Fibroblast of pulmonary artery (primary cell): ENCODE data around the gene P2RX6.

Experiments
- DNase-seq: peaks from one replicate; pipeline ENCODE4 v3.0.0-alpha.2; 2010; ENCODE audit warnings: low read depth
- H3K4me3 ChIP-seq: replicated peaks from 2 replicates; pipeline ENCODE4 v1.5.1; 2011; ENCODE audit warnings: low read depth, mild to moderate bottlenecking, control low read depth, low read length, moderate library complexity
- TF ChIP-seq, protein P1 (sequence below): IDR thresholded peaks from 2 replicates; pipeline ENCODE4 v1.5.1; 2011; ENCODE audit warnings: mild to moderate bottlenecking, control low read depth, low read length, inconsistent platforms; ENCODE audit errors: missing control alignments

Gene P2RX6

DNA sequence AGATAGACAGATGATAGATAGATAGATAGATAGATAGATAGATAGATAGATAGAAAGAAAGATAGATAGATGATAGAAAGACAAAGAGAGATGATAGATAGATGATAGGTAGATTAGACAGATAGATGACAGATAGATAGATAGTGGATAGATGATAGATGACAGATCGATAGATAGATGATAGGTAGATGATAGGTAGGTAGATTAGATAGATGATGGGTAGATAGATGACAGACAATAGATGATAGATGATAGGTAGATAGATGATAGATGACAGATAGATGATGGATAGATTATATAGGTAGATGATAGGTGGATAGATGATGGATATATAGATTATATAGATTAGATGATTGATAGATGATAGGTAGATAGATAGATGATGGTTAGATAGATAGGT is 28.6 kb upstream of the P2RX6 start:
- TF ChIP-seq, protein P1, sequence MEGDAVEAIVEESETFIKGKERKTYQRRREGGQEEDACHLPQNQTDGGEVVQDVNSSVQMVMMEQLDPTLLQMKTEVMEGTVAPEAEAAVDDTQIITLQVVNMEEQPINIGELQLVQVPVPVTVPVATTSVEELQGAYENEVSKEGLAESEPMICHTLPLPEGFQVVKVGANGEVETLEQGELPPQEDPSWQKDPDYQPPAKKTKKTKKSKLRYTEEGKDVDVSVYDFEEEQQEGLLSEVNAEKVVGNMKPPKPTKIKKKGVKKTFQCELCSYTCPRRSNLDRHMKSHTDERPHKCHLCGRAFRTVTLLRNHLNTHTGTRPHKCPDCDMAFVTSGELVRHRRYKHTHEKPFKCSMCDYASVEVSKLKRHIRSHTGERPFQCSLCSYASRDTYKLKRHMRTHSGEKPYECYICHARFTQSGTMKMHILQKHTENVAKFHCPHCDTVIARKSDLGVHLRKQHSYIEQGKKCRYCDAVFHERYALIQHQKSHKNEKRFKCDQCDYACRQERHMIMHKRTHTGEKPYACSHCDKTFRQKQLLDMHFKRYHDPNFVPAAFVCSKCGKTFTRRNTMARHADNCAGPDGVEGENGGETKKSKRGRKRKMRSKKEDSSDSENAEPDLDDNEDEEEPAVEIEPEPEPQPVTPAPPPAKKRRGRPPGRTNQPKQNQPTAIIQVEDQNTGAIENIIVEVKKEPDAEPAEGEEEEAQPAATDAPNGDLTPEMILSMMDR: no peak
- no peak overlapping the region for H3K4me3 ChIP-seq
- DNase-seq: no peak

DNA sequence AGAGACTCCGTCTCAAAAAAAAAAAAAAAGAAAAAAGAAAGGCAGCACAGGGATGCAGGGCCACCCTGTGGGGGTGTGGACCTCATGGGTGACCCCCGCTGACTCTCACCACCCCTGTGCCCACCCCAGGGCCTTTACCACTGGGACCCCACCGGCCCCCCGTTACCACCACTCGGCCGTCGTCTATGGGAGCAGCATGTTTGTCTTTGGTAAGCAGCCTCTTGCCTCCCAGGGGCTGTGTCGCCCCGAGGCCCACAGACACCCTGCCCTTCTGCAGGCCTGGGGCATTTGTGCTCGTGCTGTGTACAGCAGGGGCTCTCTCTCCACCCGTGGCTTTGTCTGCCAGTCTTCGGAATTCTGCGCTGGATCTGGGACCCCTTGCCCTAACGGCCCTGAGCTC is 27.6 kb upstream of the P2RX6 start:
- TF ChIP-seq, protein P1: no peak
- H3K4me3 ChIP-seq: no peak overlapping the region
- no peak for DNase-seq

DNA sequence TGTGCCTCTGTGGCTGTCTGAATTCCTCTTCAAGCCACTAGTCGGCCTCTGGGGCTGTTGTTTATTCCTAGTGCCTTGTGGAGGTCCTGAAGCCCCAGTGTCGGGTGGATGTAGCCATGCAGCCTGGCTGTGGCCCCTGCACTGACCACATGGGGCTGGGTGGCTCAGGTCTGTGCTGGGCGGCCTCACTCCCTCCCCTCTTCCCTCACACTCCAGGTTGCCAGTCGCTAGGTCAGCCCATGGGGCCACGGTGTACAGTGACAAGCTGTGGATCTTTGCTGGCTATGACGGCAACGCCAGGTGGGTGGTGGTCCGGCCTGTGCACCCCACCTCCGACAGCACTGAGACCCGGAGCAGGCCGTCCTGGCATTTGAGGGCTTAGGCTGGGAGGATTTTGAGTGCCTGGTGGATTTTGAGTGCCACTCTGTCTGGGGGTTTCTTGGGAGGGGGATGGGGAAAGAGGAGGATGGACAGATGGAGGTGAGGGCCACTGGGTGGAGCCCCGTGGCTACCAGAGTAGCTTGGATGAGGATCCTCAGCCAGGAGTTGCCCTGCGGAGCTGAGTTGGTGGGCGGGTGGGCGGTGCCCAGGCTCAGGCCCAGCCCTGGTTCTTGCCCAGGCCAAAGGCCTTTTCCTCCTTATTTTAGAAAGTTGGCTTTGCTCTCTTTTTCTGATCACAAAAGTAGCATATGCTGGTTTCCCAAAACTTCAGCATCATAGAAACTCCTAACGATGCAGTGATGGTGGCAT is 26.2 kb upstream of the P2RX6 start:
- DNase-seq: no peak
- TF ChIP-seq, protein P1: no peak
- H3K4me3 ChIP-seq: no peak overlapping the region

DNA sequence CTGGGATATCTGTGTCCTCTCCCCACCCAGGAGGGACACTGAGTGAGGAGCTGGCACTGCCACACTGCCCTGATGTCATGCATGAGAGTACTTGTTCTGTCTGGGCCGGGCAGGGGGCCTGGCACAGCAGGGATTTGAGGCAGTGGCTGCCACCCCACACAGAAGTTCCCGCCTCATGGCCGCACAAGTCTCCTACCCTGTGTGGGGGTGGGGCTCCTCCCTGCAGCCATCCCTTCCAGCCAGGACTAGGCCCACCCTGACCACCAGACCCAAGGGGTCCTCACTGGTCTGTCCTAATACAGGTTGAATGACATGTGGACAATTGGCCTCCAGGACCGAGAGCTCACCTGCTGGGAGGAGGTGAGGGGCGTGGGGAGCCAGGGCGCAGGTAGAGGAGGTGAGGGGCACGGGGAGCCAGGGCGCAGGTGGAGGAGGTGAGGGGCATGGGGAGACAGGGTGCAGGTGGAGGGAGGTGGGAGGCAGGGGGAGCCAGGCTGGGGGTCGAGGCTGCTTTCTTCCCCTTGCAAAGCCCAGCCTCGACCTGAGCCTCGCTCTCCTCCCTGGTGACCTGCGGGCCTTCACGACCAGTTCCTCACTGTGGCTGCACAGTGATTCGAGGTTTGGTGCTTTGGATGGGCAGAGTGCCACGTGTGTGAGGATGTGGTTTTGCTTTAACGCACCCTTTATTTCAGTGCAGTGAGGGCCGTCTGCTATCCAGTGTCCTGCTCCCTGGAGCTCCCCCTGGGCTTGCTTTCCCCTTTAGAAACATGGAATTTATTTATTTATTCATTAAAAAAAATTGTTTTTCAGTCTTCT is 25.4 kb upstream of the P2RX6 start:
- no peak for DNase-seq
- TF ChIP-seq, protein P1: no peak
- no peak overlapping the region for H3K4me3 ChIP-seq

DNA sequence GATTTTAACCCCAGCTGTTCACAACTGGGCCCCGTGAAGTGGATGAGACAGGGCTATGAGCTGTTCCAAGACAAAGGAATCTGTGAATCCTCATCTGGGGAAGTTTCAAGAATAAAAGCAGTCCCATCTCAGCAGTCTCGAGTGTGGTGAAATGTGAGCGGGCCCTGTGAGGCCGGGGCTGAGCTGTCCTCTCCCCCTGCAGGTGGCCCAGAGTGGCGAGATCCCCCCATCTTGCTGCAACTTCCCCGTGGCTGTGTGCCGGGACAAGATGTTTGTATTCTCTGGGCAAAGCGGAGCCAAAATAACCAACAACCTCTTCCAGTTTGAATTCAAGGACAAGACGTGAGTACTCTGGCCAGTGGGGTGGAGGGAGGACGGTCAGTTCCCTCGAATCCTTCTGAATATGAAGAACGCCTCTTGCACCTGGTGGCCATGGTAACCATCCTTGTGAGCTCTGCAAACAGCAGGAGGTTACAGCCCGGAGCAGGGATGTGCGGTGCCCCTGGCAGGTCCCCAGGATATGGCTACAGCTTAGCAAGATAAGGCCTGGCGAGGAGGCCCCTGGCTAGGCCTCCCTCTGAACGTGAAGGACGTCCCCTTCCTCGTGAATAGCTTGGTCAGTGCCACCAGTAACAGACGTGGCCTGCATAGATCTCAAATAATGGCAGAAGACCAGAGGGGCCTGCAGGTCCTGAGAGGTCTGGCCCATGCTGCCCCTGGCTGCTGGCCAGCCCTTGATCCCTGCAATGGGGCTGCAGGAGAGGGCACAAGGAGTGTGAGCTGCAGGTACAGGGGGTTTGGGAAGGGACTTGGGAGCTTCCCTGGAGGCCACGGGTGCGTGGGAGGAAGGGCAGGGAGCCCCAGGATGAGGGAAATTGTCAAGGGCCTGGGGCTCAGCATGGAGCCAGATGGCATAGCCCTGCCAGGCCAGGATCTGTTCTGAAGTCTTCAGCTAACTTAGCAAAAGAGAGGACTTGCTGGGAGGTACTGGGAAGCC is 24.5 kb upstream of the P2RX6 start:
- TF ChIP-seq, protein P1: no peak
- DNase-seq: no peak

DNA sequence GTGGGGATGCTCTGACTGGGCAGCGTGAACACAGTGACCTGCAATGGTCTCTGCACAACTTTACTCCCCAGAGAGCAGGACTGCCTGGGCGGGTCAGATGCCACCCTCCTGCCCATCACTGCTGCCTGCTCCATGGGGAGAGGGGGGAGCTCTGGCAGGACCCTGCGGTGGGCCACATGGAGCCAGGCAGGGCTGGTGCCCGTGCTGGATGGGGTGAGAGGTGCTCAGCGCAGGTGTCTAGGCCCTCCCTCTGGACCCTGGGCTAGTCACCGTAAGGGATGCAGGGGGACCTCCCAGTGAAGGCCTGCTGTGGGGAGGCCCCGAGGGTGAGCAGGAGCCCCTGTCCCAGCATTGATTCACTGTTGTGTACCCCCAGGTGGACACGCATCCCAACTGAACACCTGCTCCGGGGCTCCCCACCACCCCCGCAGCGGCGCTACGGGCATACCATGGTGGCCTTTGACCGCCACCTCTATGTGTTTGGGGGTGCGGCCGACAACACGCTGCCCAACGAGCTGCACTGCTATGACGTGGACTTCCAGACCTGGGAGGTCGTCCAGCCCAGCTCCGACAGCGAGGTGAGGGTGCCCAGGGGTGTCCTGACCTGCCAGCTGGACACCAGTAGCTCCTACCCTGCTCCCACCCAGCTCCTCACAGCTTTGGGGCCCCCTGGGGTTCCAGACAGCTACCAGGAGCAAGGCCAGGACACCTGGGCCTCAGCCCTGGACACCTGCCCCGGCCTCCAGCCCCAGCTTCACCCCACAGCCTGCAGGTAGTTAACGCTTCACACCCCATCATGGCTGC is 23.5 kb upstream of the P2RX6 start:
- DNase-seq: no peak

More for the DNA sequence above, 24.5 kb upstream of the P2RX6 start:
- H3K4me3 ChIP-seq: no peak overlapping the region

More for the DNA sequence above, 23.5 kb upstream of the P2RX6 start:
- no peak overlapping the region for H3K4me3 ChIP-seq
- TF ChIP-seq, protein P1: no peak
